Measurements from ENCODE around the gene HTR2B.
"Not testable (repeated sequence)": the region's sequence is repeated elsewhere in the genome, so short reads cannot be mapped to it uniquely, and the experiment has no call there.

Gene HTR2B

GRCh38 chr2:231124838-231125568 lies at the start of gene HTR2B:
Gene HTR2B (minus strand): TSS chr2:231125042. CDS start chr2:231123764, 1,278 bp downstream.
- no peak for DNase-seq

- DNase-seq: no peak
Observed at GRCh38 chr2:231174211-231174651, 49.4 kb upstream of the HTR2B start.

GRCh38 chr2:231172025-231172424 lies 47.2 kb upstream of the HTR2B start:
- DNase-seq: no peak

- DNase-seq: no peak
Observed at GRCh38 chr2:231170055-231170454, 45.2 kb upstream of the HTR2B start.

GRCh38 chr2:231169488-231169887 lies 44.6 kb upstream of the HTR2B start:
- DNase-seq: no peak

- no peak for DNase-seq
Observed at GRCh38 chr2:231168460-231169139, 43.8 kb upstream of the HTR2B start.

GRCh38 chr2:231167745-231168459 lies 43.1 kb upstream of the HTR2B start:
- DNase-seq: no peak

GRCh38 chr2:231163414-231164095 lies 38.7 kb upstream of the HTR2B start:
- DNase-seq: no peak

GRCh38 chr2:231163011-231163410 lies 38.2 kb upstream of the HTR2B start:
- DNase-seq: no peak

- no peak for DNase-seq
Observed at GRCh38 chr2:231161877-231162329, 37.1 kb upstream of the HTR2B start.

- DNase-seq: no peak
Observed at GRCh38 chr2:231161252-231161839, 36.5 kb upstream of the HTR2B start.

GRCh38 chr2:231160701-231161100 lies 35.9 kb upstream of the HTR2B start:
- no peak for DNase-seq

- DNase-seq: no peak
Observed at GRCh38 chr2:231159306-231159705, 34.5 kb upstream of the HTR2B start.

- no peak for DNase-seq
Observed at GRCh38 chr2:231152800-231153557, 28.1 kb upstream of the HTR2B start.

GRCh38 chr2:231146665-231147064 lies 21.8 kb upstream of the HTR2B start:
- DNase-seq: no peak

GRCh38 chr2:231144896-231145295 lies 20.1 kb upstream of the HTR2B start:
- DNase-seq: no peak

- DNase-seq: not testable (repeated sequence)
Observed at GRCh38 chr2:231140808-231141207, 16.0 kb upstream of the HTR2B start.

- no peak for DNase-seq
Observed at GRCh38 chr2:231139796-231140195, 15.0 kb upstream of the HTR2B start.

- peak; percentile 91 for DNase-seq
Observed at GRCh38 chr2:231138699-231139098, 13.9 kb upstream of the HTR2B start.

GRCh38 chr2:231134910-231135655 lies 10.2 kb upstream of the HTR2B start:
- DNase-seq: peak; percentile 17

Measured in DMS153 (cell line).